ENCODE data around the gene IMPDH2.
A peak's percentile ranks its signal among the peaks of the same experiment; 100 is the strongest.

Gene IMPDH2

GRCh38 chr3:49028673-49029562 lies at the start of gene IMPDH2:
Gene IMPDH2, minus strand, starts transcription at chr3:49029398. Its CDS starts 48 bp downstream, at chr3:49029350.
- peak; percentile 95 for DNase-seq (ENCODE audit: low spot score)

- DNase-seq (ENCODE audit: low spot score), result no peak
Measured at GRCh38 chr3:49076646-49077045, 47.4 kb upstream of the IMPDH2 start.

GRCh38 chr3:49076116-49076515 lies 46.9 kb upstream of the IMPDH2 start:
- no peak for DNase-seq (ENCODE audit: low spot score)

GRCh38 chr3:49058011-49058410 lies 28.8 kb upstream of the IMPDH2 start:
- DNase-seq (ENCODE audit: low spot score), result no peak

GRCh38 chr3:49057268-49057667 lies 28.1 kb upstream of the IMPDH2 start:
- no peak for DNase-seq (ENCODE audit: low spot score)

GRCh38 chr3:49054344-49054862 lies 25.2 kb upstream of the IMPDH2 start:
- no peak for DNase-seq (ENCODE audit: low spot score)

- no peak for DNase-seq (ENCODE audit: low spot score)
Measured at GRCh38 chr3:49053543-49053942, 24.3 kb upstream of the IMPDH2 start.

GRCh38 chr3:49035281-49035680 lies 6.1 kb upstream of the IMPDH2 start:
- DNase-seq (ENCODE audit: low spot score), result no peak

- no peak for DNase-seq (ENCODE audit: low spot score)
Measured at GRCh38 chr3:49034650-49035049, 5.5 kb upstream of the IMPDH2 start.

GRCh38 chr3:49032646-49033304 lies 3.6 kb upstream of the IMPDH2 start:
- DNase-seq (ENCODE audit: low spot score), result no peak

GRCh38 chr3:49030321-49030720 lies 1.1 kb upstream of the IMPDH2 start:
- DNase-seq (ENCODE audit: low spot score), result no peak

GRCh38 chr3:49029563-49029884 lies 326 bp upstream of the IMPDH2 start:
- no peak for DNase-seq (ENCODE audit: low spot score)

GRCh38 chr3:49028298-49028672 lies 913 bp downstream of the IMPDH2 start:
- no peak for DNase-seq (ENCODE audit: low spot score)

GRCh38 chr3:49027634-49028033 lies 1.6 kb downstream of the IMPDH2 start:
- no peak for DNase-seq (ENCODE audit: low spot score)

GRCh38 chr3:49026536-49026935 lies 2.7 kb downstream of the IMPDH2 start:
- no peak for DNase-seq (ENCODE audit: low spot score)

GRCh38 chr3:49025793-49026520 lies 3.2 kb downstream of the IMPDH2 start:
- no peak for DNase-seq (ENCODE audit: low spot score)

GRCh38 chr3:49025005-49025792 lies 4.0 kb downstream of the IMPDH2 start:
- no peak for DNase-seq (ENCODE audit: low spot score)

GRCh38 chr3:49024449-49024848 lies 4.7 kb downstream of the IMPDH2 start:
- no peak for DNase-seq (ENCODE audit: low spot score)

- DNase-seq (ENCODE audit: low spot score), result no peak
Measured at GRCh38 chr3:49023775-49024174, 5.4 kb downstream of the IMPDH2 start.

- DNase-seq (ENCODE audit: low spot score), result no peak
Measured at GRCh38 chr3:49022688-49023171, 6.5 kb downstream of the IMPDH2 start.

- peak; percentile 93 for DNase-seq (ENCODE audit: low spot score)
Measured at GRCh38 chr3:49021813-49022687, 7.1 kb downstream of the IMPDH2 start, which contains the start of gene NDUFAF3. Gene NDUFAF3, plus strand, starts transcription at chr3:49022121. Its CDS starts 24 bp downstream, at chr3:49022145.

All from CD4-positive, alpha-beta T cell treated with Interleukin-2 at 100 ng/mL for 4 hours (primary cell).